ENCODE data around the gene TUBA3E.
"Not testable (repeated sequence)": the region's sequence is repeated elsewhere in the genome, so short reads cannot be mapped to it uniquely, and the experiment has no call there.

The TUBA3E gene

DNA sequence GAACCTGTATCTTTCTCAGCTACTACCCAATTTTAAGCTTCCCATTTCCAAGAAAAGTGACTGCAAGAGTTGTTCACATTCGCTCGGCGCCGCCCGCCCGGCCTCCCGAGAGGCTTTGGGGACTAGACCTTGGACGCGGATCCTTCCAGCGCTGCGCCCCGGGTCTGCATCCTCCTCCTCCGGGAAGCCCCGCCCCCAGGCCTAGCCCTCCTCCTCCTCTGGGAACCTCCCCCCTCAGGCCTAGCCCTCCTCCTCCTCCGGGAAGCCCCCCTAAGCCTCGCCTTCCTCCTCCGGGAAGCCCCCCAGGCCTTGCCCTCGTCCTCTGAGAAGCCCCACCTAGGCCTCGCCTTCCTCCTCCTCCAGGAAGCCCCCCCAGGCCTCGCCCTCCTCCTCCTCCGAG is 29.8 kb upstream of the TUBA3E start:
- not testable (repeated sequence) for H3K4me3 ChIP-seq (ENCODE audit: low read depth, low read length)

DNA sequence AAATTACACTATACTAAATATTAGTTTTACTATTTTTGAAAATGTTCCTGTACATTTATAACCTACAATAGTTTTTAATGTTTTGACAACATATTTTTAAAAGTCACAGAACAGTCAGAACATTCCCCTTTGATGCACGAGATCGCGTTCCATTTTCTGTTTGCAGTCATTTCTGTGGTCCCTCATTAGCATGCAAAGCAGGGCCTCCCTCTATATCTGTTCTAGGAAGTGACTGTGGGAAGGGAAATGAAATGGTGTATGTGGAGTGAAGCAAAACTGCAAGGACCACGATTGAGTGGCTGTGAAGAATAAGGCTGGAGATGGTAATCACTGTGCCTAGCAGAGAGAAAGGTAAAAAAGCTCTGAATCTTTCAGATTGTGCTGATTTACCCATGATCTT is 24.3 kb upstream of the TUBA3E start:
- DNase-seq (ENCODE audit: low read depth); H3K4me3 ChIP-seq (ENCODE audit: low read depth, low read length): not testable (repeated sequence)

More for the DNA sequence above, 29.8 kb upstream of the TUBA3E start:
- DNase-seq (ENCODE audit: low read depth), result not testable (repeated sequence)

- DNase-seq (ENCODE audit: low read depth); H3K4me3 ChIP-seq (ENCODE audit: low read depth, low read length): not testable (repeated sequence)
Observed at GRCh38 chr2:130220505-130220904, 22.3 kb upstream of the TUBA3E start.

- DNase-seq (ENCODE audit: low read depth); H3K4me3 ChIP-seq (ENCODE audit: low read depth, low read length): not testable (repeated sequence)
Observed at GRCh38 chr2:130219147-130219546, 20.9 kb upstream of the TUBA3E start.

GRCh38 chr2:130207051-130207450 is 8.8 kb upstream of the TUBA3E start:
- not testable (repeated sequence) for H3K4me3 ChIP-seq (ENCODE audit: low read depth, low read length); DNase-seq (ENCODE audit: low read depth)

DNA sequence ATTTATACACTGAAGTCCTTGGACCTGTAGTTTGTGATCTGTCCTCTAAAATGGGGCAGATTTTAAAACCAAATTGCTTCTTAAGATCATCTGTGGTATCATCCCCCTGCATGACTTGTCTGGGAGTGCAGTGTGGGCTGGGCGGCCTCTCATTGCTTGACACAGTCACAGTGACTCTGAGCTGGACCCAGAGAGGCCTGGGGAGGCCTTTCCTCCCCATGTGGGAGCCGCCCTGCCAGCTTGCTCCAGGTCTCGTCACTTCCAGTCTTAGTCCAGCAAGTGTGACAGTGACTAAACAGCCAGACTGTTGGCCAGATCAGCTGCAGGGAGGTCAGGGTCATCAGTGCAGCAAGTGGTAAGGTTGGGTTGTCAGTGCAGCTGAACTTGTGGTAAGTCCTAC is 4.9 kb upstream of the TUBA3E start:
- H3K4me3 ChIP-seq (ENCODE audit: low read depth, low read length); DNase-seq (ENCODE audit: low read depth): not testable (repeated sequence)

DNA sequence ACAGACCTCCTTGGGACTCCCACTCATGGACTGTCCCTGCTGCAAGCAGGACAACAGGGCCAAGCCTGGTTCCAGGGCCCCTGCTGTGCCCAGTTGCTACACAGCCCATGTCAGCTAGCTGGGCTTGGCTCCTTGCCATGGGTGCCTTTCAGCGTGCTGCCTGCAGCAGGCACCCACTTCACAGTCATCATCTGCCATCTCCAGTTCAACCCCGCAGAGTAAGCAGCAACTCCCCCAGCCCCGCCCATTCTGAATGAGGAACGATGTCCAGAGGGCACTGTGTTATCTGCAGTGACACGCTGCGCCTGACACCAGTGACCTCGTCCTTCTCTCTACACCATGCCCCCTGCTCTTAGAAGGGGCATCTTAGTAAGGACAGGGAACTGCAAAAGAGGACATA is 4.3 kb upstream of the TUBA3E start:
- H3K4me3 ChIP-seq (ENCODE audit: low read depth, low read length); DNase-seq (ENCODE audit: low read depth): not testable (repeated sequence)

DNA sequence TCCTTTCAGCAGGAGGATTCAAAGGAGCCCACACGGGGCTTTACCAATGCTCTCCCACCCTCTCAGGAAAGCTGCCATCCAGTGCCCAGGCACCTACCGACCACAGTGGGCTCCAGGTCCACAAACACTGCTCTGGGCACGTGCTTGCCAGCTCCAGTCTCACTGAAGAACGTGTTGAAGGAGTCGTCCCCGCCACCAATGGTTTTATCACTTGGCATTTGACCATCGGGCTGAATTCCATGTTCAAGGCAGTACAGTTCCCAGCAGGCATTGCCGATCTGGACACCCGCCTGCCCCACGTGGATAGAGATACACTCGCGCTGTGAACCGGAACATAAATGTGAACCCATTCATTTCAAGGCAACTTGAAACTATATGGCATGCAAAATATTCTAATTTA is 2.2 kb downstream of the TUBA3E start:
- H3K4me3 ChIP-seq (ENCODE audit: low read depth, low read length); DNase-seq (ENCODE audit: low read depth): not testable (repeated sequence)

- not testable (repeated sequence) for DNase-seq (ENCODE audit: low read depth); H3K4me3 ChIP-seq (ENCODE audit: low read depth, low read length)
Observed at GRCh38 chr2:130195089-130195635, 3.1 kb downstream of the TUBA3E start.

GRCh38 chr2:130193824-130194223 is 4.4 kb downstream of the TUBA3E start:
- DNase-seq (ENCODE audit: low read depth); H3K4me3 ChIP-seq (ENCODE audit: low read depth, low read length): not testable (repeated sequence)

DNA sequence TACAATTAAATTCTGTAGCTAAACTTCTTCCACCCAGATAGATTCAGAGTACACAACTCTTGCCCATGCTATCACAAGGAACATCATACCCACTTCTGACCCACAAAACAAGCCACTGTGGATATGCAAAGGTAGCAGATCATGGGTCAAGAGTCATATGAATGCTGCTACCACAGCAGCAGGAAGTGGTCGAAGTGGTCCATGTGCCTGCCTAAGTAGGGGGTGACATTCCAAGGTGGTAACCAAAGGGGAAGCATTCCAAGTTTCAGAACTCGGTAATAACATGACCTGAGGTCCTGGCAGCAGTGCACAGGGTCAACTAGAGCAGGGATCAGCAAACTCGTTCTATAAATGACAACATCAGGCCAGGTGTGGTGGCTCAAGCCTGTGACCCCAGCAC is 5.8 kb downstream of the TUBA3E start:
- H3K4me3 ChIP-seq (ENCODE audit: low read depth, low read length); DNase-seq (ENCODE audit: low read depth): not testable (repeated sequence)

GRCh38 chr2:130191319-130191718 is 6.9 kb downstream of the TUBA3E start:
- H3K4me3 ChIP-seq (ENCODE audit: low read depth, low read length); DNase-seq (ENCODE audit: low read depth): not testable (repeated sequence)

GRCh38 chr2:130190237-130190636 is 8.0 kb downstream of the TUBA3E start:
- no peak overlapping the region for H3K4me3 ChIP-seq (ENCODE audit: low read depth, low read length)
- DNase-seq (ENCODE audit: low read depth), result no peak
- TF ChIP-seq, protein P1, sequence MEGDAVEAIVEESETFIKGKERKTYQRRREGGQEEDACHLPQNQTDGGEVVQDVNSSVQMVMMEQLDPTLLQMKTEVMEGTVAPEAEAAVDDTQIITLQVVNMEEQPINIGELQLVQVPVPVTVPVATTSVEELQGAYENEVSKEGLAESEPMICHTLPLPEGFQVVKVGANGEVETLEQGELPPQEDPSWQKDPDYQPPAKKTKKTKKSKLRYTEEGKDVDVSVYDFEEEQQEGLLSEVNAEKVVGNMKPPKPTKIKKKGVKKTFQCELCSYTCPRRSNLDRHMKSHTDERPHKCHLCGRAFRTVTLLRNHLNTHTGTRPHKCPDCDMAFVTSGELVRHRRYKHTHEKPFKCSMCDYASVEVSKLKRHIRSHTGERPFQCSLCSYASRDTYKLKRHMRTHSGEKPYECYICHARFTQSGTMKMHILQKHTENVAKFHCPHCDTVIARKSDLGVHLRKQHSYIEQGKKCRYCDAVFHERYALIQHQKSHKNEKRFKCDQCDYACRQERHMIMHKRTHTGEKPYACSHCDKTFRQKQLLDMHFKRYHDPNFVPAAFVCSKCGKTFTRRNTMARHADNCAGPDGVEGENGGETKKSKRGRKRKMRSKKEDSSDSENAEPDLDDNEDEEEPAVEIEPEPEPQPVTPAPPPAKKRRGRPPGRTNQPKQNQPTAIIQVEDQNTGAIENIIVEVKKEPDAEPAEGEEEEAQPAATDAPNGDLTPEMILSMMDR (conservative IDR thresholded peaks at IDR 0.05; ENCODE audit: low read depth, low read length), result no peak

GRCh38 chr2:130188958-130189357 is 9.3 kb downstream of the TUBA3E start:
- DNase-seq (ENCODE audit: low read depth), result not testable (repeated sequence)

DNA sequence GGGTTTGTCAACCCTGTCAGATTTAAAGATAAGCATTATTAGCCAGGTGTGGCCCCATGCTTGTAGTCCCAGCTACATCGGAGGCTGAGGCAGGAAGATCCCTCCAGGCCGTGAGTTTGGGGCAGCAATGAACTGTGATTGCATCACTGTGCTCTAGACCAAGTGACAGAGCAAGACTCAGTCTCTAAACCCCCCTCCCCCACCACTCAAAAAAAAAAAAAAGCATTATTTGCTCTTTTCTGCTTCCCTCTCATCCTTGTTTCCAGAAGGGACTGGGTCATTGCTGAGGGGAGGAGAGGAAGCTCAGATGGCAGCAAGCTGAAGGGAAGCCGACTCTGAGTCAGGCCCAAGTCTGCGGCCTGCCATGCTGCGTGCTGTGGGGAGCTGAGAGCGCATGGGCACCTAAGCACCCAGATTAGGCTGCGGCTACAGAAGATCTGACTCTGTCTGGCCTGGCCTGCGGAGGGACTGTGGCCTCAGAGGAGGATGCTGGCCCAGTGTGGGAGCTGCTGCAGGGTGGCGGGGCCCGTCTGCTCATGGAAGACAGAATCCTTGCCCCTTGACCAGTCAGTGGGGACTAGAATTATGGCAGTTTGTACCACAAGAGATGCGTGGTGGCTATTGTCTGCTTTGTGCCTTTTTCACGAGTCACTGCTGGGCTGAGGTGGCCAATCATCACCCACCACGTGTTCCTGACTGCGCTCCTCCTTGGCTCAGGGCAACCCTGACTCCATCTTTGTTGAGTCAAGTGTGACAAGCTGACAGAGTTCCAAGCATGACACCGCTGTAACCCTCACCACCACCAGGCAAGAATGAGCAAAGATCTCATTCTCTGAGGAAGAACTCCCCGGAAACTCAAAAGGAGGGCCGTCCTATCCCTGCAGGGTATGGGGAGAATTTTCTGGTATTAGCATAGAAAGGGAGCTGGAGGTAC is 10.1 kb downstream of the TUBA3E start:
- not testable (repeated sequence) for H3K4me3 ChIP-seq (ENCODE audit: low read depth, low read length); DNase-seq (ENCODE audit: low read depth)

More at GRCh38 chr2:130188958-130189357, 9.3 kb downstream of the TUBA3E start:
- not testable (repeated sequence) for H3K4me3 ChIP-seq (ENCODE audit: low read depth, low read length)

Measured in choroid plexus epithelial cell (primary cell).